Peyer's patch (tissue), 4 donors: ENCODE data around the gene OR6B2.

Experiments used
- CTCF ChIP-seq, 6 experiments: fragments of 450-650 bp in 4 of 6; fragments of 200-600 bp in 2 of 6; sonication (generic) in 1 of 6; IDR thresholded peaks; one replicate each; pipeline ENCODE4 v1.5.1; 2017 to 2019; ENCODE audit warnings: antibody characterized with exemption in 6 of 6, mild to moderate bottlenecking in 3 of 6, moderate library complexity in 1 of 6
- POLR2A ChIP-seq, 2 donors: fragments of 450-650 bp; IDR thresholded peaks; one replicate each; pipeline ENCODE4 v1.5.1; 2017; ENCODE audit warnings: antibody characterized with exemption in 2 of 2, mild to moderate bottlenecking in 2 of 2, moderate library complexity in 2 of 2

- no peak for TF ChIP-seq CTCF (IDR thresholded peaks at IDR 0.05)
- TF ChIP-seq POLR2A (IDR thresholded peaks at IDR 0.05) = no peak
Measured at GRCh38 chr2:240041363-240041762, 11.1 kb upstream of the OR6B2 start.
